ENCODE measurements around the gene PHACTR3. TPM values are rescaled to one million over a fixed set of nuclear protein-coding genes. Genes with fewer than 3 reads are reported as not detected.

The PHACTR3 gene
- total and polyA plus RNA-seq, 2 donors (not counting 3 experiments of a cell fraction or from before 2014, with no cell fraction given): not detected

GRCh38 chr20:59778615-59779200 lies 174.4 kb downstream of the PHACTR3 start:
- FAIRE-seq (no peak), DNase-seq (ENCODE audit: low read depth, low spot score) (no peak)
- intact Hi-C loops (cut with micrococcal nuclease) (no loop called here), dilution Hi-C loops (cut with MboI; ENCODE audit: extremely low pct_ligation_motif_present, low sequenced_read_pairs) (no loop called here)
- no peaks in the 10 kb centered on the region for H3K9me3 ChIP-seq (replicated peaks; ENCODE audit: control insufficient read depth, insufficient read depth, low read length)
- no peaks in the 10 kb centered on the region for H3K9me1 ChIP-seq (replicated peaks; ENCODE audit: control insufficient read depth, extremely low read depth, insufficient read depth, low read length)
- no TSS peak for BruUV-seq (replicated peaks)
- TF ChIP-seq JUN (IDR thresholded peaks at IDR 0.05; ENCODE audit: borderline replicate concordance, insufficient read depth, insufficient read length, low read depth): no peak
- no peak for TF ChIP-seq FOS (IDR thresholded peaks at IDR 0.05; ENCODE audit: borderline replicate concordance, insufficient read depth, low read length)
- TF ChIP-seq POLR2A (IDR thresholded peaks at IDR 0.05; ENCODE audit: low read depth, low read length): no peak
- no peak for TF ChIP-seq MYC (IDR thresholded peaks at IDR 0.05; ENCODE audit: low read depth, low read length)
- TF ChIP-seq MAX (IDR thresholded peaks at IDR 0.05; ENCODE audit: insufficient read depth, insufficient read length): no peak
- no peak for TF ChIP-seq POLR2AphosphoS5 (IDR thresholded peaks at IDR 0.05; ENCODE audit: insufficient read depth, low read depth, low read length)
- no peak for TF ChIP-seq EZH2 (IDR thresholded peaks at IDR 0.05; ENCODE audit: borderline replicate concordance, low read depth, low read length, severe bottlenecking)
- TF ChIP-seq CTCF (IDR thresholded peaks at IDR 0.05; ENCODE audit: extremely low read depth in 1 of 2, insufficient read depth in 1 of 2, low read depth in 1 of 2, low read length in 2 of 2): no peak
- H3K4me2 ChIP-seq (ENCODE audit: insufficient read depth, low read length): no peak overlapping the region
- ChIA-PET POLR2A (no interaction called here), CTCF (no interaction called here)
- H3K4me3 ChIP-seq (replicated peaks in 1 of 3; ENCODE audit: insufficient read depth in 1 of 3, low read depth in 1 of 3, low read length in 3 of 3): no peak overlapping the region
- no peak overlapping the region for H2AFZ ChIP-seq (ENCODE audit: low read depth, low read length)
- no peaks in the 10 kb centered on the region for H4K20me1 ChIP-seq (replicated peaks; ENCODE audit: control insufficient read depth, extremely low read depth, insufficient read depth, low read length)
- H3K4me1 ChIP-seq (ENCODE audit: control insufficient read depth, extremely low read depth, insufficient read depth, low read length): no peaks in the 10 kb centered on the region
- H3K79me2 ChIP-seq (ENCODE audit: control insufficient read depth, insufficient read depth, low read length): no peaks in the 10 kb centered on the region
- no peak overlapping the region for H3K27ac ChIP-seq (ENCODE audit: insufficient read depth, low read depth, low read length)
- H3K27me3 ChIP-seq (ENCODE audit: control insufficient read depth in 2 of 2, insufficient read depth in 2 of 2, low read length in 2 of 2): no peaks in the 10 kb centered on the region
- no peaks in the 10 kb centered on the region for H3K36me3 ChIP-seq (ENCODE audit: control insufficient read depth in 2 of 2, extremely low read depth in 1 of 2, insufficient read depth in 2 of 2, low read length in 2 of 2)
- no peak overlapping the region for H3K9ac ChIP-seq (replicated peaks; ENCODE audit: extremely low read depth, insufficient read depth, low read length)
